AG10803 (cell line): Measurements from ENCODE around the gene GPR137C.

ENCODE experiments used
- DNase-seq: peaks from one replicate; pipeline ENCODE4 v3.0.0; 2010; ENCODE audit warnings: low read depth
- H3K4me3 ChIP-seq: 2 replicates; pipeline ENCODE4 v1.5.1; 2011; ENCODE audit warnings: mild to moderate bottlenecking, low read length, control low read depth
- CTCF ChIP-seq: conservative IDR thresholded peaks from 2 replicates; pipeline ENCODE4 v1.5.1; 2011; ENCODE audit warnings: mild to moderate bottlenecking, low read length, control low read depth, inconsistent platforms

GPR137C gene

GRCh38 chr14:52550661-52551060 lies 2.0 kb upstream of the GPR137C start:
- no peak for TF ChIP-seq CTCF
- H3K4me3 ChIP-seq = no peak overlapping the region
- no peak for DNase-seq

GRCh38 chr14:52551205-52551604 lies 1.4 kb upstream of the GPR137C start:
- no peak for DNase-seq
- peak overlapping the region; percentile 85 for H3K4me3 ChIP-seq
- TF ChIP-seq CTCF = no peak

GRCh38 chr14:52551696-52552062 lies 957 bp upstream of the GPR137C start:
- H3K4me3 ChIP-seq = peak overlapping the region; percentile 85
- peak; percentile 22 for DNase-seq
- TF ChIP-seq CTCF = peak; percentile 38

- peak overlapping the region; percentile 69 for H3K4me3 ChIP-seq
- no peak for DNase-seq
- no peak for TF ChIP-seq CTCF
Observed at GRCh38 chr14:52553002-52553670, 500 bp downstream of the GPR137C start.

- peak; percentile 77 for DNase-seq
Observed at GRCh38 chr14:52553671-52554575, 1.3 kb downstream of the GPR137C start.

GRCh38 chr14:52558688-52559087 lies 6.1 kb downstream of the GPR137C start:
- DNase-seq = no peak
- TF ChIP-seq CTCF = no peak
- H3K4me3 ChIP-seq = no peak overlapping the region

More at GRCh38 chr14:52553671-52554575, 1.3 kb downstream of the GPR137C start:
- TF ChIP-seq CTCF = no peak
- H3K4me3 ChIP-seq = peak overlapping the region; percentile 69
